Epithelial cell of prostate (primary cell): ENCODE results near the gene GCNT2.
"Not testable (repeated sequence)": the region's sequence is repeated elsewhere in the genome, so short reads cannot be mapped to it uniquely, and the experiment has no call there.

Source experiments
- DNase-seq: peaks from one replicate; pipeline ENCODE4 v3.0.0-alpha.2; 2011; ENCODE audit warnings: low read depth, low spot score
- H3K27ac ChIP-seq: fragments of 450-650 bp; 2 replicates; pipeline ENCODE4 v1.5.1; 2017; ENCODE audit warnings: mild to moderate bottlenecking

GCNT2 gene

GRCh38 chr6:10511477-10511876, 9.7 kb upstream of the GCNT2 start:
- no peak for DNase-seq
- no peak overlapping the region for H3K27ac ChIP-seq

GRCh38 chr6:10513544-10513943, 7.6 kb upstream of the GCNT2 start:
- DNase-seq = no peak
- no peak overlapping the region for H3K27ac ChIP-seq

- no peak overlapping the region for H3K27ac ChIP-seq
- DNase-seq = no peak
Measured at GRCh38 chr6:10514049-10514780, 6.9 kb upstream of the GCNT2 start.

GRCh38 chr6:10516953-10517352, 4.2 kb upstream of the GCNT2 start:
- no peak for DNase-seq
- H3K27ac ChIP-seq = no peak overlapping the region

GRCh38 chr6:10518557-10519407, 2.4 kb upstream of the GCNT2 start:
- H3K27ac ChIP-seq = peak overlapping the region; percentile 92
- peak; percentile 72 for DNase-seq

GRCh38 chr6:10519408-10519697, 1.8 kb upstream of the GCNT2 start:
- DNase-seq = not testable (repeated sequence)
- peak overlapping the region; percentile 92 for H3K27ac ChIP-seq

GRCh38 chr6:10520468-10520867, 683 bp upstream of the GCNT2 start:
- no peak for DNase-seq
- H3K27ac ChIP-seq = peak overlapping the region; percentile 92

GRCh38 chr6:10522929-10523573, 1.9 kb downstream of the GCNT2 start:
- DNase-seq = no peak
- peak overlapping the region; percentile 92 for H3K27ac ChIP-seq

- no peak for DNase-seq
- peak overlapping the region; percentile 7 for H3K27ac ChIP-seq
Measured at GRCh38 chr6:10526156-10526555, 5.0 kb downstream of the GCNT2 start.

GRCh38 chr6:10528158-10528981, 7.2 kb downstream of the GCNT2 start:
- no peak for DNase-seq
- H3K27ac ChIP-seq = peak overlapping the region; percentile 74

- H3K27ac ChIP-seq = peak overlapping the region; percentile 74
- no peak for DNase-seq
Measured at GRCh38 chr6:10529231-10529801, 8.2 kb downstream of the GCNT2 start.

GRCh38 chr6:10529828-10530374, 8.8 kb downstream of the GCNT2 start:
- not testable (repeated sequence) for DNase-seq
- peak overlapping the region; percentile 74 for H3K27ac ChIP-seq

GRCh38 chr6:10531503-10531902, 10.4 kb downstream of the GCNT2 start:
- no peak for DNase-seq
- H3K27ac ChIP-seq = no peak overlapping the region

GRCh38 chr6:10531942-10532341, 10.8 kb downstream of the GCNT2 start:
- H3K27ac ChIP-seq = no peak overlapping the region

GRCh38 chr6:10532392-10532791, 11.2 kb downstream of the GCNT2 start:
- H3K27ac ChIP-seq = no peak overlapping the region
- DNase-seq = no peak

More at GRCh38 chr6:10531942-10532341, 10.8 kb downstream of the GCNT2 start:
- DNase-seq = no peak

GRCh38 chr6:10534419-10534762, 13.2 kb downstream of the GCNT2 start:
- DNase-seq = no peak
- H3K27ac ChIP-seq = no peak overlapping the region

- no peak for DNase-seq
- H3K27ac ChIP-seq = no peak overlapping the region
Measured at GRCh38 chr6:10535193-10535592, 14.0 kb downstream of the GCNT2 start.

- no peak overlapping the region for H3K27ac ChIP-seq
- DNase-seq = no peak
Measured at GRCh38 chr6:10537726-10538125, 16.6 kb downstream of the GCNT2 start.

GRCh38 chr6:10540073-10540746, 19.1 kb downstream of the GCNT2 start:
- DNase-seq = no peak
- H3K27ac ChIP-seq = no peak overlapping the region
